Ecto neural progenitor cell (in vitro differentiated cells): ENCODE results near the gene DGCR6.
"Not testable (repeated sequence)": the region's sequence is repeated elsewhere in the genome, so short reads cannot be mapped to it uniquely, and the experiment has no call there.

Experiments used
- DNase-seq: peaks from one replicate; pipeline ENCODE4 v3.0.0-alpha.2; 2018; ENCODE audit warnings: low spot score

The DGCR6 gene

GRCh38 chr22:18960166-18960820 lies 54.2 kb downstream of the DGCR6 start:
- not testable (repeated sequence) for DNase-seq

GRCh38 chr22:18961201-18961600 lies 55.1 kb downstream of the DGCR6 start:
- not testable (repeated sequence) for DNase-seq
